GM20000 (cell line): ENCODE data around the gene ENC1.

Experiments
- DNase-seq: peaks from one replicate; pipeline ENCODE4 v3.0.0; 2012; ENCODE audit warnings: low spot score
- TF ChIP-seq, protein P1 (sequence below): IDR thresholded peaks from 2 replicates; pipeline ENCODE4 v1.5.1; 2012; ENCODE audit warnings: mild to moderate bottlenecking, control low read depth; ENCODE audit errors: extremely low read depth, missing control alignments

ENC1 gene

DNA sequence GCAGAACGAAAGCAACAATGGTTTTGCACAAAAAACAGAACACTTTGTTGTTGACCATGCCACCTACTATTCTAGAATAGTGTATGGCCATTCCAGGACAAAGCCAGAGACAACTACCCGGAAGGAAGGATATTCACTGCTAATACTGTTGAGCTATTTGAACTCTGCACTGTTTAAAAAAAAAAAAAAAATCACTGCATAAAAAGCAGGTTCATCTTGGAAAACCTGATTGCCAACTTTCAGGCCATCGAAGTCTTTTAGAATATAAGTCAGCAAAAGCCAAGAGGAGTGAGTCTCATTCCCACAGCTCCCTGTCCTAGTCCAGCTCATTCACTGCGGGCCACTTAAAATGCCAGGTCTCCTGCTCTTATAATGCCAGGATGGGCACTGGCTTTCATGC is 4.0 kb downstream of the ENC1 start:
- TF ChIP-seq, protein P1, sequence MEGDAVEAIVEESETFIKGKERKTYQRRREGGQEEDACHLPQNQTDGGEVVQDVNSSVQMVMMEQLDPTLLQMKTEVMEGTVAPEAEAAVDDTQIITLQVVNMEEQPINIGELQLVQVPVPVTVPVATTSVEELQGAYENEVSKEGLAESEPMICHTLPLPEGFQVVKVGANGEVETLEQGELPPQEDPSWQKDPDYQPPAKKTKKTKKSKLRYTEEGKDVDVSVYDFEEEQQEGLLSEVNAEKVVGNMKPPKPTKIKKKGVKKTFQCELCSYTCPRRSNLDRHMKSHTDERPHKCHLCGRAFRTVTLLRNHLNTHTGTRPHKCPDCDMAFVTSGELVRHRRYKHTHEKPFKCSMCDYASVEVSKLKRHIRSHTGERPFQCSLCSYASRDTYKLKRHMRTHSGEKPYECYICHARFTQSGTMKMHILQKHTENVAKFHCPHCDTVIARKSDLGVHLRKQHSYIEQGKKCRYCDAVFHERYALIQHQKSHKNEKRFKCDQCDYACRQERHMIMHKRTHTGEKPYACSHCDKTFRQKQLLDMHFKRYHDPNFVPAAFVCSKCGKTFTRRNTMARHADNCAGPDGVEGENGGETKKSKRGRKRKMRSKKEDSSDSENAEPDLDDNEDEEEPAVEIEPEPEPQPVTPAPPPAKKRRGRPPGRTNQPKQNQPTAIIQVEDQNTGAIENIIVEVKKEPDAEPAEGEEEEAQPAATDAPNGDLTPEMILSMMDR: no peak
- DNase-seq: no peak

DNA sequence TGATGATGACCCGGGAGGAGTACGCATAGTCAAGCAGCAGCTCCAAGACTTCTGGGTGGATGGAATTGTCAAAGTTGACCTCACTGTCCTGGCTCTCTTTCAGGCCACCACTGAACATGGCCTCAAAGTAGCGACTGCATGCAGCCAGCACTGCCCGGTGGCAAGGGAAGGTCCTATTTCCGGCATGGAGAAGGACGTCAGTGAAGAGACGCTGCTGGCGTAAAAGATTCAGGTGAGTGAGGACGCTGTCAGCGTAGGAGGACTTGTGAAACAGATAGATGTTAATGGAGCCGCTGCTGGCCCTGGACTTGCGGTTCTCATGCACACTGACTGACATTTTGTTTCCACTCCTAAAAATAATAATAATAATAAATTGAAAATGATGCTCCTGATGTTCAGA is 4.4 kb downstream of the ENC1 start:
- DNase-seq: no peak
- TF ChIP-seq, protein P1: no peak

DNA sequence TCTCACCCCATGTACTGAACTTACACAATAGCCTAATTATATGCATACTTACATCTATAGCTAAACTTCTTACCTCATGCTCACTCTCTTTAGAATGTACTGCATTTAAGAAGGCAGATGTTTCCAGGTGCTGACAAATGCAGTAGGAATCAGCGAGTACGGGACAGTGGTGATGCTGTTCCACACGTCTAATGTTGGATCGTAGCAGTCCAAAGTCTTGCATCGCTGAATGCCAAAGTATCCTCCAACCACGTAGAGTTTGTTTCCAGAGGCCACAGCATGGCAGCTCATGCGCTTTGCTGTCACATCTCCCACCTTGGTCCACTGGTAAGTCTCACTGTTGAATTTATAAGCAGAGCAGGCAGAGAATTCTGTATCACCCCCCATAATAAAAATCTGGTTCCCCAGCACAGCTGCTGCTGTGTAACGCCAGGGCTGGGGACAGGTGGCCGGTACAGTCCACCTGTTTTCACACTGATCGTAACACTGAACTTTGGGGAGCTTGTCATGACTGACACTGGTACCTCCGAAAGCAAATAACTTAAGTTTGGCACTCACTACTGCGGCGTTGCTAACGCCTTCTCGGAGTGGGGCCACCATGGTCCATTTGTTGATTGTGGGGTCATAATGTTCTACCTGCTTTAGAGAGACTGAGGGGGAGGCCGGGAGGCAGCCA is 5.8 kb downstream of the ENC1 start:
- no peak for DNase-seq
- TF ChIP-seq, protein P1: no peak

DNA sequence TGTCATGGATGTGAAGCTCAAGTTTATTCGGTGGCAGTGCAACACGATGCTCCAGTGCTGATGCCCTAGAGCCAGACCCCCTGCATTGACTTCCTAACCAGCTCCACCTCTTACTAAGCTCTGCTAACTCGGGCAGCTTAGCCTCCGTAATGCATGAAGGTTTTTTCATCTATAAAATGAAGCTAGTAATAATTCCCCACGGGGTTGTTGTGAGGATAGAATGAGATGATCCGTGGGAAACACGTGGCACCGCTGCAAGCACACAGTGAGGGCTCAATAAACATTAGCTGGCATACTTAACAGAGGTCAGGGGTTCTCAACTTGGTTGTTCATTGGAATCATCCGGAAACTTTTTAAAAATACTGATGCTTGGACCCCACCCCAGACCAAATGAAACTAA is 6.8 kb downstream of the ENC1 start:
- DNase-seq: no peak
- TF ChIP-seq, protein P1: no peak

DNA sequence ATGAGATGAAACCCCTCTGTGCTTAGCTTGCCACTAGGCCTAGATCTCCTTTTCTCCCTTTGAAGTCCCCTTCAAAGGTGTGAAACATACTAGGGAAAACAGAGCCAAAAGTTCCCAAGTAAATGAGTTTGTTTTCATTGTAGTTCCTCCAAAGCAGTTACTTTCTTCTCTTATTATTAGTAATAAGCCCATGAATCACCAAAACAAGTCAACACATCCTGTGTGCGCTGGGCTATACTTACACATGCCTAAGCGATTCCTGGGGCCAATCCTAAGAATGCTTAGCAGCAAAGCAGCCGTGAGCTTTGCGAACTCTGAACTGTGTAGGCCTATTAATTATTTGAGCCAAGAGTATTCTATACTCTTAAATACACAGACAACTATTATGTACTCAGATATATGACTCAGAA is 7.6 kb downstream of the ENC1 start:
- TF ChIP-seq, protein P1: no peak
- DNase-seq: peak; percentile 16

DNA sequence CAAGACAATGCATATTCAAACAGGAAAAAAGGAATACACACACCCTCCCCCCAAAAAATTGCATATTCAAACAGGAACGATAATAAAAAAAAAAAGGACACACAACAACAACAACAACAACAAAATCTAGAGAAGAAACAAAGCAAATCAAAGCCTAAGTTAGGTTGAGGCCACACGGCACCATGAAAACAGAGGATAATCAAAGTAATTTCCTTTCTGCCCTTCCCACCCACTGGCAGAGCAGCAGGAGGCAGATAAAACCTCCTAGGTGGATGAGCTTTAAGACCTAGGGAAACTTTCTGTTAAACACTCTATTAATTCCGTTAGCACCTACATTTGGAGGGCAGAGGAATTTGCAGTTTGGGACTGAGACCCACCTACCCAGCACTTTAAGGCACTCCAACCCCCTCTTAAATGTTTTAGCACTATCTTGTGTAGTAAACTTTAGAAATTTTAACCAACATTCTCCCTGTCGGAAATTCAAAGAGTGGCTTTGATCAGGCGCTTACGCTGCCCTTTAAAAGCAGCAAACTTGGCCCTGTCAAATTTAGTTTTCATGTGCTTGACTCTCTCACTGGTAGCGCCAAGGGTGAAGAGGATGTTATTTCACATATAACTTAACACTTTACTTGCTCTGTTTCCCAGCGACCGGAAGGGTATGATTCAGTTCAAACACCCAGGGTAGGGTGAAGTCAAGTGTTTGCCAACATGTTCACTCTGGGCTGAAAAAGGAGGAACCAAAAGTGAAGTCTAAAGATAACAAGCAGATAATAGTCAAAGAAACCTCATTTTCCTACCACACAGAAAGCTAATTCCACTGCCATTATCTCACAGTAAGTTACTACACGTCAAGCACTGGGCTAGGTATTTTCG is 9.2 kb downstream of the ENC1 start:
- TF ChIP-seq, protein P1: no peak
- DNase-seq: peak; percentile 53

DNA sequence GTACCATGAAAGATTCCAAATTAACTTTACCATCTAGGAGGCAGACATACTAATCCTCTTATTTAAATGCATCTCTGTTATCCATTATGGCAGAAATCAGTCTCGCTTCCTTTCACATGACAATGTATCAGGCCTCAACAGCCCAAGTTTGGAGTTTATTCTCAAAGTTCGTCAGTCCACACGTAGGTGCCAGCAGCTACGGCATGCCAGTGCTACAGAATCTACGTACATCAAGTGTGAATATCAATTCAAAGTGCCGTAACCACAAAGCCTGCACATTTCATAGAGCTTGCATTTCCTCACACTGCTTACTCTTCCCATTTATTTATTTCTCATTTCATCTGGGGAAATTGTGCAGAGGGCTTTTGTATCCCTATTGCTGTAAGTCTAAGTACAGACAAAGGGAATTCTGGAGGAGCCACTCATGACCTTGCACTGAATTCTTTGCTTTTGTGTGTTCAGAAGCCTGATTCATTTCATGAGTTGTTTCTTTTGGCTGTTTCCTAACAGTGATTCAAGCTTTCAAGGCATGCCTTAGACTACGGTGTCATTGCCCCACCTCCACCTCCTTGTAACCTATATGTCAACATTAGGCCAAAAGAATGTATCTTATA is 10.0 kb downstream of the ENC1 start:
- TF ChIP-seq, protein P1: no peak
- no peak for DNase-seq
